ENCODE data around the gene SETD3.

DNA sequence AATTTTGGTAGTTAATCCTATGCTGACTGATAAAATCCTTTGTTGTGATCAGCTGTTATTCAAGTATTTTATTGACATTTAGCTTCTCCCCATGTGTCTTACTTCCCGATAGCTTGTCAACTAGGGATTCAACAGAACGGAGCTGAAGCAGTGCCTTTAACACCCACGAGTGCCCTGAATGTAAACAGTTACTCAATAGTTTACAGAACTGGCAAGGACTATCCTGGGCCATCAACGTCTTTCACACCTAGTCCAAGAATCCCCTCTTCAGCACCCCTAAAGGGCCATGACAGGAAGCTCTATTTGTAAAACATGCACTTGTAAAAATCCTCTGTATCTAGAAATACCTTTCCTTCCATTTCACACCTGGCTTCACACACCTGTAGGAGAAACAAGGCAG lies 45.3 kb downstream of the SETD3 start:
- TF ChIP-seq POLR2A (IDR thresholded peaks at IDR 0.05) (no peak), CTCF (IDR thresholded peaks at IDR 0.05) (no peak)
